Upper lobe of left lung (tissue), 6 donors: Measurements from ENCODE around the gene MICAL2. TPM values are rescaled to one million over a fixed set of nuclear protein-coding genes. Genes with fewer than 3 reads are reported as not detected.

Experiments used
- ATAC-seq, 2 donors: fragments of 200-7000 bp; cut with Tn5 transposase; one replicate each; pipeline ENCODE4 v1.9.1; 2022; ENCODE audit warnings: mild to moderate bottlenecking in 2 of 2, moderate library complexity in 2 of 2; ENCODE audit not compliant: low FRiP score in 2 of 2
- DNase-seq, 2 donors: peaks; one replicate each; pipeline ENCODE4 v3.0.0-alpha.2; 2019 to 2020
- H3K27ac ChIP-seq, 4 donors: fragments of 200-600 bp; sonication (generic); one replicate each; pipeline ENCODE4 v1.5.1; 2016 to 2019
- H3K27me3 ChIP-seq, 4 donors: fragments of 200-600 bp; sonication (generic); one replicate each; pipeline ENCODE4 v1.5.1; 2017 to 2019
- H3K36me3 ChIP-seq, 4 donors: fragments of 200-600 bp; sonication (generic); one replicate each; pipeline ENCODE4 v1.5.1; 2016 to 2019
- H3K4me1 ChIP-seq, 4 donors: fragments of 200-600 bp; sonication (generic); one replicate each; pipeline ENCODE4 v1.5.1; 2018 to 2019
- H3K4me3 ChIP-seq, 4 donors: fragments of 200-600 bp; sonication (generic); one replicate each; pipeline ENCODE4 v1.5.1; 2017 to 2019; ENCODE audit warnings: mild to moderate bottlenecking in 2 of 4, moderate library complexity in 1 of 4
- H3K9me3 ChIP-seq, 4 donors: fragments of 200-600 bp; sonication (generic); one replicate each; pipeline ENCODE4 v1.5.1; 2018 to 2019
- EP300 ChIP-seq, 4 donors: sonication (generic); formaldehyde crosslinking; IDR thresholded peaks; one replicate each; pipeline ENCODE4 v1.5.1; 2017; ENCODE audit warnings: antibody characterized with exemption in 4 of 4, control low read depth in 2 of 4
- POLR2A ChIP-seq, 4 donors: fragments of 450-650 bp; IDR thresholded peaks; one replicate each; pipeline ENCODE4 v1.5.1; 2016 to 2017; ENCODE audit warnings: antibody characterized with exemption in 4 of 4, mild to moderate bottlenecking in 2 of 4
- POLR2AphosphoS5 ChIP-seq, 2 donors: sonication (generic); formaldehyde crosslinking; IDR thresholded peaks; one replicate each; pipeline ENCODE4 v1.5.1; 2017; ENCODE audit warnings: antibody characterized with exemption in 2 of 2
- WGBS, 2 donors: methylation state at CpG; one replicate each; pipeline ENCODE4 v1.1.5; 2017 to 2018; 5-methylcytosine and 5-hydroxymethylcytosine counted together
- total RNA-seq, 6 donors: library from RNA; depleted of rRNA in 4 of 6; stranded (reverse); fragments of >200 nt in 4 of 6; gene quantifications; one replicate each; pipeline versions ENCODE4 v1.1.0 to v1.2.1, GENCODE V29; 2016 to 2021
- TF ChIP-seq, protein P1 (sequence below), 6 experiments: fragments of 450-650 bp in 4 of 6; fragments of 200-600 bp in 2 of 6; sonication (generic) in 2 of 6; IDR thresholded peaks; one replicate each; pipeline ENCODE4 v1.5.1; 2016 to 2019; ENCODE audit warnings: antibody characterized with exemption in 6 of 6
- donor health status: DM: no; HTN: no; CAD: no; lungs with moderate emphysema.
- donor health status: DM: no; HTN: yes; CAD: no; lungs with severe emphysema.

Gene MICAL2
- total RNA-seq, 6 donors from 2014 or later = 138 to 327 (median 175) TPM

DNA sequence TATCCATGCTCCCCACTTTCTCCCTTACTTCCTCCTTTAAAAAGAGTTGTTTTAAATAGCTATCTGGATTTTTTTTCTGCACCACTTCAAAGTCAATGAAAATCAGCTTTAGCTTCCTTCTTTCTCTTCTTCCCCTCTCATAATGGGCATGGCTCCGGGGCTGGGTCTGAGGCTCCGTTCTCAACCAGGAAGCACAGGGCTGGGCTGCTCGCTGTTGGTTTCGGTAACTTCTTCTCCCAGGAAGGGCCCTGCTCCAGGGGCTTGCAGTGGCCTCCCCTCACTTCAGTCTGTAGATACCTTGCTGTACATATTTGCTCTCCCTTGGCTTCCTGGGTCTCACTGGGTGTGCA lies 23.8 kb downstream of the MICAL2 start:
- TF ChIP-seq POLR2A (IDR thresholded peaks at IDR 0.05) (no peak), EP300 (IDR thresholded peaks at IDR 0.05) (no peak), POLR2AphosphoS5 (IDR thresholded peaks at IDR 0.05) (no peak)
- TF ChIP-seq, protein P1, sequence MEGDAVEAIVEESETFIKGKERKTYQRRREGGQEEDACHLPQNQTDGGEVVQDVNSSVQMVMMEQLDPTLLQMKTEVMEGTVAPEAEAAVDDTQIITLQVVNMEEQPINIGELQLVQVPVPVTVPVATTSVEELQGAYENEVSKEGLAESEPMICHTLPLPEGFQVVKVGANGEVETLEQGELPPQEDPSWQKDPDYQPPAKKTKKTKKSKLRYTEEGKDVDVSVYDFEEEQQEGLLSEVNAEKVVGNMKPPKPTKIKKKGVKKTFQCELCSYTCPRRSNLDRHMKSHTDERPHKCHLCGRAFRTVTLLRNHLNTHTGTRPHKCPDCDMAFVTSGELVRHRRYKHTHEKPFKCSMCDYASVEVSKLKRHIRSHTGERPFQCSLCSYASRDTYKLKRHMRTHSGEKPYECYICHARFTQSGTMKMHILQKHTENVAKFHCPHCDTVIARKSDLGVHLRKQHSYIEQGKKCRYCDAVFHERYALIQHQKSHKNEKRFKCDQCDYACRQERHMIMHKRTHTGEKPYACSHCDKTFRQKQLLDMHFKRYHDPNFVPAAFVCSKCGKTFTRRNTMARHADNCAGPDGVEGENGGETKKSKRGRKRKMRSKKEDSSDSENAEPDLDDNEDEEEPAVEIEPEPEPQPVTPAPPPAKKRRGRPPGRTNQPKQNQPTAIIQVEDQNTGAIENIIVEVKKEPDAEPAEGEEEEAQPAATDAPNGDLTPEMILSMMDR (IDR thresholded peaks at IDR 0.05) = no peak
- ATAC-seq (peak in 1 of 2 donors; percentile 60), DNase-seq (peak in 1 of 2 donors; percentile 69)
- Histone ChIP-seq H3K27ac (peak overlapping the region; percentile 16 to 59 (median 42)), H3K36me3 (peaks cover 0 to 3% (median 0%) of the 10 kb centered on the region in 4 donors), H3K4me3 (no peak overlapping the region), H3K4me1 (peaks cover 9 to 69% (median 41%) of the 10 kb centered on the region in 4 donors), H3K27me3 (no peaks in the 10 kb centered on the region), H3K9me3 (no peaks in the 10 kb centered on the region)
- 34 to 62% methylated on average over 4 of the region's 4 CpGs for WGBS, 2 donors

DNA sequence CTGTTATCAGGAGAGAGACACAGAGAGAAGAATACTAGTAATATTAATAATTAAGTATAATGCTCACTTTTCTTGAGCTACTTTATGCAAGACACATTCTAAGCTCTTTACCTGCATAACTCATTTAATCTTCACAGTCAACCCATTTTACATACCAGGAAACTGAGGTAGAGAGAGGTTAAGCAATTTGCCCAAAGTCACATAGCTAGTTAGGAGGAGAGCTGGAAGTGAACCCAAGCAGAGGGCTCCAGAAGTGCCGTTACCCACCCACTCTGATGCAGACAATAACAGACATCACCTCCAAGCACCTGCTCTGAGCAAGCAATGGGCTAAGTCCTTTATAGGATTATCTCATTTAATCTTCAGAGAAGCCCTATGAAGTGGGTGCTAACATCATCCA lies 24.8 kb downstream of the MICAL2 start:
- H3K36me3 ChIP-seq = peaks cover 0 to 3% (median 0%) of the 10 kb centered on the region in 4 donors

DNA sequence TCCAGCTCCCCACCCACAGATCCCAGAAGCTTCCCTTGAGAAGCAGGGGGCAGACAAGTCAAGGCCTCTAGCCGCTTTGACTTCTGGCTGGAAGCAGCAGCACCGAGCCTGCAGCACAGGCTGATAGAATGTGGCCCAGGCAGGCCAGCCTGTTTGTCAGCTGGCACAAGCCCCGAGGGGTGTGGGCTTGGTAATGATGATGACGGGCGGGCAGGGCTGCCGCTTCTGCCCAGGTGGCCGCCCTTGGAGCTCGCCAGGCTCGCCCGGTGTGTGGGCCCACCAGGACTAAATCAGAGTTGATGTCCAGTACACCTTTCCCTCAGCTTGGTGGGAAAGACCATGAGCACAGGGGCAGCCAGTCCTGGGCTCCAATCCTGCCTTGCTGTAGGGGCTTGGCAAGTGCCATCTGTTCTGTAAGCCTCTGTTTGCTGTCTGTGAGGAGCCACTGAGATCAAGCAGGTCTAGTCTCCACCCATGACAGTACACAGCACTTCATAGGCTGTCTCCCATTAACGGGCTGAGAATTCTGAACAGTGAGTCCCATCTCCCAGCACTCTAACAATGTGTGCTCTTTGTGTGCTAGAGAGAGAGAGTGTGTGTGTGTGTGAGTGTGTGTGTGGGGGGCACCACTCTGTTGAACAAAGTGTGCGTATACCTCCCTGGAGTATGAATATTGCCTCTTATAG lies 26.8 kb downstream of the MICAL2 start:
- Histone ChIP-seq H3K27ac (peak overlapping the region in 3 of 4 donors; percentile 43 to 69 (median 62)), H3K36me3 (no peaks in the 10 kb centered on the region), H3K9me3 (no peaks in the 10 kb centered on the region), H3K4me3 (no peak overlapping the region), H3K4me1 (peaks cover 16 to 71% (median 53%) of the 10 kb centered on the region in 4 donors), H3K27me3 (no peaks in the 10 kb centered on the region)
- ATAC-seq (peak in 1 of 2 donors; percentile 28), DNase-seq (peak; percentile 57 to 78)
- 68 to 72% methylated on average over 9 to 12 of the region's 12 CpGs for WGBS, 2 donors
- TF ChIP-seq, protein P1 (IDR thresholded peaks at IDR 0.05) = no peak
- no peak for TF ChIP-seq EP300 (IDR thresholded peaks at IDR 0.05)
- no peak for TF ChIP-seq POLR2A (IDR thresholded peaks at IDR 0.05)
- no peak for TF ChIP-seq POLR2AphosphoS5 (IDR thresholded peaks at IDR 0.05)

More for the DNA sequence above, 24.8 kb downstream of the MICAL2 start:
- no peak overlapping the region for H3K4me3 ChIP-seq
- peak overlapping the region in 1 of 4 donors; percentile 69 for H3K27ac ChIP-seq
- TF ChIP-seq EP300 (IDR thresholded peaks at IDR 0.05) (no peak), POLR2AphosphoS5 (IDR thresholded peaks at IDR 0.05) (no peak), POLR2A (IDR thresholded peaks at IDR 0.05) (no peak)
- TF ChIP-seq, protein P1 (IDR thresholded peaks at IDR 0.05) = no peak
- WGBS, 2 donors = 78 to 100% methylated on average over 1 of the region's 1 CpG
- no peak for DNase-seq
- ATAC-seq = no peak
- H3K9me3 ChIP-seq = no peaks in the 10 kb centered on the region
- peaks cover 16 to 69% (median 47%) of the 10 kb centered on the region in 4 donors for H3K4me1 ChIP-seq
- H3K27me3 ChIP-seq = no peaks in the 10 kb centered on the region

GRCh38 chr11:12137938-12138731 lies 27.7 kb downstream of the MICAL2 start:
- TF ChIP-seq, protein P1 (IDR thresholded peaks at IDR 0.05) = no peak
- no peak for TF ChIP-seq POLR2AphosphoS5 (IDR thresholded peaks at IDR 0.05)
- no peak for TF ChIP-seq POLR2A (IDR thresholded peaks at IDR 0.05)
- TF ChIP-seq EP300 (IDR thresholded peaks at IDR 0.05) = no peak
- Histone ChIP-seq H3K9me3 (no peaks in the 10 kb centered on the region), H3K4me3 (no peak overlapping the region), H3K36me3 (no peaks in the 10 kb centered on the region), H3K4me1 (peaks cover 23 to 78% (median 61%) of the 10 kb centered on the region in 4 donors), H3K27ac (peak overlapping the region; percentile 23 to 69 (median 64)), H3K27me3 (no peaks in the 10 kb centered on the region)
- DNase-seq (peak in 1 of 2 donors; percentile 22), ATAC-seq (no peak)
- WGBS, 2 donors = 64 to 68% methylated on average over 11 to 13 of the region's 13 CpGs
